SU-DHL-6 (cell line): Measurements from ENCODE around the gene UBTF.
A peak's percentile ranks its signal among the peaks of the same experiment; 100 is the strongest.

Experiments used
- H2AFZ ChIP-seq: fragments of 200-600 bp; sonication (generic); 2 replicates; pipeline ENCODE4 v1.6.1; 2014; ENCODE audit warnings: low read depth, mild to moderate bottlenecking, moderate library complexity, mixed read lengths, antibody characterized with exemption, low read length; ENCODE audit not compliant: severe bottlenecking
- H3F3A ChIP-seq: fragments of 200-600 bp; shearing (Covaris generic); 2 replicates; pipeline ENCODE4 v1.6.0; 2016; ENCODE audit warnings: antibody characterized with exemption, mild to moderate bottlenecking; ENCODE audit not compliant: insufficient read depth
- H3K27ac ChIP-seq: fragments of 200-600 bp; sonication (generic); 2 replicates; pipeline ENCODE4 v1.5.1; 2016; ENCODE audit warnings: low read depth, mild to moderate bottlenecking, low read length, moderate library complexity, mixed read lengths
- H3K27me3 ChIP-seq: fragments of 200-600 bp; sonication (generic), shearing (Covaris generic); 2 replicates; pipeline ENCODE4 v1.6.0; 2014; ENCODE audit warnings: mild to moderate bottlenecking, low read length
- H3K36me3 ChIP-seq: fragments of 200-600 bp; sonication (generic); 2 replicates; pipeline ENCODE4 v1.6.1; 2014; ENCODE audit warnings: mild to moderate bottlenecking, low read length, mixed read lengths
- H3K4me2 ChIP-seq: fragments of 300-600, 200-600 bp; shearing (Covaris generic), sonication (generic); 2 replicates; pipeline ENCODE4 v1.6.0; 2014; ENCODE audit warnings: low read length, low read depth, mild to moderate bottlenecking; ENCODE audit not compliant: poor library complexity, severe bottlenecking
- H3K4me3 ChIP-seq: fragments of 200-600 bp; sonication (generic); 2 replicates; pipeline ENCODE4 v1.5.1; 2014; ENCODE audit warnings: antibody characterized with exemption, low read length, mild to moderate bottlenecking, mixed read lengths; ENCODE audit not compliant: insufficient read depth, poor library complexity, severe bottlenecking
- H3K79me2 ChIP-seq: fragments of 200-600 bp; sonication (generic); 2 replicates; pipeline ENCODE4 v1.6.1; 2014; ENCODE audit warnings: mild to moderate bottlenecking, low read length, moderate library complexity; ENCODE audit not compliant: insufficient read depth
- H3K9ac ChIP-seq: fragments of 200-600 bp; sonication (generic); 2 replicates; pipeline ENCODE4 v1.7.0; 2014; ENCODE audit warnings: mild to moderate bottlenecking, low read length
- H3K9me2 ChIP-seq: fragments of 200-600 bp; sonication (generic); replicated peaks from 2 replicates; pipeline ENCODE4 v1.6.1; 2014; ENCODE audit warnings: low read length; ENCODE audit not compliant: insufficient read depth
- H3K9me3 ChIP-seq: fragments of 200-600 bp; sonication (generic); 2 replicates; pipeline ENCODE4 v1.6.1; 2014; ENCODE audit warnings: low read length, mixed read lengths; ENCODE audit not compliant: insufficient read depth
- H4K20me1 ChIP-seq: fragments of 200-600 bp; sonication (generic); 2 replicates; pipeline ENCODE4 v1.6.1; 2014; ENCODE audit warnings: low read depth, mild to moderate bottlenecking, antibody characterized with exemption, low read length, moderate library complexity, mixed read lengths
- EZH2phosphoT487 ChIP-seq: fragments of 200-600 bp; sonication (generic), shearing (Covaris generic); conservative IDR thresholded peaks from 2 replicates; pipeline ENCODE4 v1.6.1; 2018; ENCODE audit warnings: mild to moderate bottlenecking, antibody characterized with exemption, low read length, moderate library complexity, mixed read lengths
- TF ChIP-seq, protein P1 (sequence below): fragments of 200-600 bp; sonication (generic); IDR thresholded peaks from one replicate; pipeline ENCODE4 v1.5.1; 2017; ENCODE audit warnings: antibody characterized with exemption, mild to moderate bottlenecking, low read length, moderate library complexity; ENCODE audit not compliant: insufficient read depth, poor library complexity, severe bottlenecking

UBTF gene

DNA sequence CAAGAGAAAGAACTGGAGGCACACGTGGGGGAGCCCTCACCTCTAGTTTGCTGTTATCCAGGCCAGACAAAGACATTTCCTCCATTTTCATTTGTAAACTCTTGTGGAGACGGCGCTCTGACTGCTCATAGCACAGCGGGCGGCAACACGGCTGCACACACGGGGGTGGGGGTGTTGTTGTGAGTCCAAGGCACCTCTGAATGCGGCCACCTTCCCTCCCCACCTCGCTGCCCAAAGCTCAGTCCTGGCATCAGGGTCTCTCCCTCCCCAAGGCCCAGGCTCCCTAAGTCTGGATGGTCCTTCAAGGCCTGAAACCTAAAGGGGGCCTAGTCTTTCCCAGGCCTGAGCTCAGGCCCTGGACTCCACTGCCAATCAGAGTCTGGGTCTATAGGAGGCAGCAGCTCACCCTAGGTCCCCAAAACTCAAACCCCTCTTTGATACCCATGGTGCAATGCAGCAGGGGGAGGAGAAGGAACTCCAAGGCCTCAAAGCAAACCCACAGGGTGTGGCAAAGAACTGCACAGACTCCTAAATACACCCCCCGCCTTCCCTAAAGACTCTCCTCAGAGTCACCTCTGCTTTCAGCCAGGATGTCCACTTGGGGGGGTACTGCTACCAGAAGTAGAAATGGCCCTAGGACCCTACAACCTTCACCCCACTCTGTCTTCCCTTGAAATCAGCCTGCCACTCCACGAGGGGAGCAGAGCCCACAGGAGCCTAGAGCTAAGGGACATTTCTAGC is 21.3 kb downstream of the UBTF start:
- H3F3A ChIP-seq: peaks cover 14% of the 10 kb centered on the region; the same call in 1 of the 2 replicates
- peak overlapping the region; percentile 92 for H3K27ac ChIP-seq
- H4K20me1 ChIP-seq: no peaks in the 10 kb centered on the region
- H3K4me2 ChIP-seq: peak overlapping the region; percentile 99
- no peaks in the 10 kb centered on the region for H3K9me2 ChIP-seq
- peak overlapping the region; percentile 96 for H3K9ac ChIP-seq
- TF ChIP-seq EZH2phosphoT487: no peak
- TF ChIP-seq, protein P1, sequence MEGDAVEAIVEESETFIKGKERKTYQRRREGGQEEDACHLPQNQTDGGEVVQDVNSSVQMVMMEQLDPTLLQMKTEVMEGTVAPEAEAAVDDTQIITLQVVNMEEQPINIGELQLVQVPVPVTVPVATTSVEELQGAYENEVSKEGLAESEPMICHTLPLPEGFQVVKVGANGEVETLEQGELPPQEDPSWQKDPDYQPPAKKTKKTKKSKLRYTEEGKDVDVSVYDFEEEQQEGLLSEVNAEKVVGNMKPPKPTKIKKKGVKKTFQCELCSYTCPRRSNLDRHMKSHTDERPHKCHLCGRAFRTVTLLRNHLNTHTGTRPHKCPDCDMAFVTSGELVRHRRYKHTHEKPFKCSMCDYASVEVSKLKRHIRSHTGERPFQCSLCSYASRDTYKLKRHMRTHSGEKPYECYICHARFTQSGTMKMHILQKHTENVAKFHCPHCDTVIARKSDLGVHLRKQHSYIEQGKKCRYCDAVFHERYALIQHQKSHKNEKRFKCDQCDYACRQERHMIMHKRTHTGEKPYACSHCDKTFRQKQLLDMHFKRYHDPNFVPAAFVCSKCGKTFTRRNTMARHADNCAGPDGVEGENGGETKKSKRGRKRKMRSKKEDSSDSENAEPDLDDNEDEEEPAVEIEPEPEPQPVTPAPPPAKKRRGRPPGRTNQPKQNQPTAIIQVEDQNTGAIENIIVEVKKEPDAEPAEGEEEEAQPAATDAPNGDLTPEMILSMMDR: no peak
- 0 out of 2 replicates have a peak, but pooled peaks cover 3% of the 10 kb centered on the region for H3K36me3 ChIP-seq
- H3K27me3 ChIP-seq: no peaks in the 10 kb centered on the region
- H3K9me3 ChIP-seq: no peaks in the 10 kb centered on the region
- H3K79me2 ChIP-seq: peaks cover 21% of the 10 kb centered on the region
- H3K4me3 ChIP-seq: peak overlapping the region; percentile 90
- H2AFZ ChIP-seq: no peak overlapping the region

DNA sequence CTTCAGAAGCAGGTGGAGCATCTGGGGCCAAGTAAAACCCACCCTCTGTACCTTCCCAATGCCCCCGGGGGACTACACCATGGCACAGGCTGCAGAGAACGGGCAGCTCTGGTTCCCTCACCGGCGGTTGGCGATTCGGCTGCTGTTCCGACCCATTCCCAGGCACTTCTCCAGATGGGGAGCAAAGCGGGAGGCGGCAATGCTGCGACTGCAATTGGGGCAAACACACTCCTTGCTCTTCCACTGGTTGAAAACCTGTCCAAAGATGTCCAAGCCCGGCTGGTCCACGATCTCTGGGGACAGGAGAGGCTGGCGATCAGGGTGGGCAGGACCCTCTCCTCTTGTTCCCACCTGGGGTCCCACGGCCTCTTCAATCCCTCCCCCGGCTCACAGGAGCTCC is 22.4 kb downstream of the UBTF start:
- Histone ChIP-seq H3K9ac (no peak overlapping the region), H3K9me3 (no peaks in the 10 kb centered on the region), H4K20me1 (no peaks in the 10 kb centered on the region), H3K4me3 (no peak overlapping the region), H3K9me2 (no peaks in the 10 kb centered on the region), H3K27ac (no peak overlapping the region), H3K36me3 (0 out of 2 replicates have a peak, but pooled peaks cover 3% of the 10 kb centered on the region), H3K27me3 (no peaks in the 10 kb centered on the region), H3F3A (peaks cover 19% of the 10 kb centered on the region), H3K79me2 (peaks cover 21% of the 10 kb centered on the region), H3K4me2 (no peak overlapping the region), H2AFZ (no peak overlapping the region)
- TF ChIP-seq, protein P1: no peak
- TF ChIP-seq EZH2phosphoT487: no peak

DNA sequence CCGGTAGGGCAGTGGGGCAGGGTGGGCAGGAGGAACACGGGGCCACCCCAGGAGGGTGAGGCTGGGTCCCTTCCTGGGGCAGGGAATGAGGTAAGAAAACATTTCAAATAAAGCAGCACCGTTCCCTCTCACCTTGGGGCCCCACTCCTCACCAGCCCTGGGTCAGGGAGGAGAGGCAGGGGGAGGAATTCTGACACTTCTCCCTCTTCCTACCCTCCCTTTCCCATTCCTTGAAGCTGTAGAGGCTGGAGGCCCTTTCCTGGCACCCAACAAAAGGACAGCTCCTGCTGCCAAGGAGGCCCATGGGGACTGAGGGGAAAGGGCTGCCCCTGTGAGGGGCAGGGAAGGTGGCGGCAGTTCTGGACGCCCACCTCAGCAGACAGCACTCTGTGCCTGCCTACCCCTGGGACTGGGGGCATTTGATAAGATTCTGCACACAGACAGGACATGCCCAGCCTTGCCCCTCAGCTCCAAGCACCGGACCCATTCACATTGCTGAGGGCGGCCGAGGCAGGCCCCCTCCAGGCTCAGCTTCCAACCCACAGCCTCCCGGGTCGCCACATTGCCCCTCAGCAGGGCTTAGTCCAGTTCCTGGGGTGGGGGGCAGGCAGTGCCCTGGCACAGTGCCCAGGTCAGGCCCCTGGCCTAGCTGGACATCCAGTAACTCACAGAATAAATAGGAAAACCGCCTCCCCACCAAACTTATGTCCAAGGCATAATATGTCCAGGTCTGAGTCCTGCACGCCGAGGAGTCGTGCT is 26.0 kb downstream of the UBTF start:
- H3K36me3 ChIP-seq: 0 out of 2 replicates have a peak, but pooled peaks cover 3% of the 10 kb centered on the region
- H3K4me2 ChIP-seq: no peak overlapping the region
- no peak overlapping the region for H3K27ac ChIP-seq
- TF ChIP-seq, protein P1: no peak
- TF ChIP-seq EZH2phosphoT487: no peak
- no peaks in the 10 kb centered on the region for H3K9me3 ChIP-seq
- no peak overlapping the region for H3K4me3 ChIP-seq
- no peak overlapping the region for H2AFZ ChIP-seq
- H4K20me1 ChIP-seq: no peaks in the 10 kb centered on the region
- H3K9me2 ChIP-seq: no peaks in the 10 kb centered on the region
- H3K27me3 ChIP-seq: no peaks in the 10 kb centered on the region
- no peak overlapping the region for H3K9ac ChIP-seq
- peaks cover 5% of the 10 kb centered on the region; the same call in 1 of the 2 replicates for H3F3A ChIP-seq
- peaks cover 15% of the 10 kb centered on the region for H3K79me2 ChIP-seq
